Neuronal stem cell (in vitro differentiated cells): ENCODE results near the gene AOAH.
"Not testable (repeated sequence)": the region's sequence is repeated elsewhere in the genome, so short reads cannot be mapped to it uniquely, and the experiment has no call there.

Experiments used
- DNase-seq: peaks from one replicate; pipeline ENCODE4 v3.0.0-alpha.2; 2013; ENCODE audit warnings: low spot score
- H2AFZ ChIP-seq: one replicate; pipeline ENCODE4 v1.6.1; 2013; ENCODE audit warnings: mild to moderate bottlenecking, low read length, inconsistent platforms
- H2AK5ac ChIP-seq: 2 replicates; pipeline ENCODE4 v1.6.1; 2013; ENCODE audit warnings: low read depth, mild to moderate bottlenecking, inconsistent platforms, low read length, moderate library complexity, mixed read lengths
- H2BK120ac ChIP-seq: 2 replicates; pipeline ENCODE4 v1.6.1; 2013; ENCODE audit warnings: low read depth, mild to moderate bottlenecking, inconsistent platforms, low read length, moderate library complexity, mixed read lengths
- H2BK12ac ChIP-seq: one replicate; pipeline ENCODE4 v1.6.1; 2013; ENCODE audit warnings: low read length, inconsistent platforms
- H2BK15ac ChIP-seq: 2 replicates; pipeline ENCODE4 v1.6.1; 2013; ENCODE audit warnings: mild to moderate bottlenecking, low read length, inconsistent platforms, mixed read lengths
- H2BK5ac ChIP-seq: one replicate; pipeline ENCODE4 v1.6.1; 2013; ENCODE audit warnings: inconsistent platforms, mild to moderate bottlenecking, low read length, moderate library complexity
- H3K14ac ChIP-seq: one replicate; pipeline ENCODE4 v1.6.1; 2013; ENCODE audit warnings: low read length, inconsistent platforms
- H3K18ac ChIP-seq: 2 replicates; pipeline ENCODE4 v1.6.1; 2013; ENCODE audit warnings: low read length, inconsistent platforms
- H3K23ac ChIP-seq: 2 replicates; pipeline ENCODE4 v1.6.1; 2013; ENCODE audit warnings: low read depth, mild to moderate bottlenecking, mixed read lengths, low read length, inconsistent platforms; ENCODE audit not compliant: poor library complexity
- H3K27ac ChIP-seq: replicated peaks from 3 replicates; pipeline ENCODE4 v1.5.1; 2013; ENCODE audit warnings: low read length, inconsistent platforms
- H3K27me3 ChIP-seq, 3 experiments: 2 replicates each; pipeline ENCODE4 v1.6.1; 2013; ENCODE audit warnings: low read length in 3 of 3, mild to moderate bottlenecking in 2 of 3, inconsistent platforms in 1 of 3, low read depth in 1 of 3, mixed read lengths in 1 of 3, moderate library complexity in 1 of 3; ENCODE audit not compliant: control insufficient read depth in 3 of 3, insufficient read depth in 3 of 3
- H3K36me3 ChIP-seq, 2 donors: replicated peaks in 1 of 2; 2 replicates each; pipeline ENCODE4 v1.6.1; 2013; ENCODE audit warnings: low read length in 2 of 2; ENCODE audit not compliant: control insufficient read depth in 2 of 2, insufficient read depth in 2 of 2
- H3K4ac ChIP-seq: 2 replicates; pipeline ENCODE4 v1.6.1; 2013; ENCODE audit warnings: inconsistent platforms, mild to moderate bottlenecking, low read length, moderate library complexity
- H3K4me1 ChIP-seq, 2 donors: 1 replicate in 1 of 2; 2 replicates in 1 of 2; pipeline ENCODE4 v1.6.1; 2013; ENCODE audit warnings: low read length in 2 of 2, low read depth in 1 of 2; ENCODE audit not compliant: control insufficient read depth in 2 of 2, insufficient read depth in 1 of 2
- H3K4me2 ChIP-seq: one replicate; pipeline ENCODE4 v1.6.1; 2013; ENCODE audit warnings: mild to moderate bottlenecking, low read length, inconsistent platforms; ENCODE audit not compliant: insufficient read depth, poor library complexity, severe bottlenecking
- H3K4me3 ChIP-seq, 2 donors: 2 replicates each; pipeline ENCODE4 v1.5.1; 2013; ENCODE audit warnings: low read length in 2 of 2, mild to moderate bottlenecking in 2 of 2, inconsistent platforms in 1 of 2, moderate library complexity in 1 of 2
- H3K79me1 ChIP-seq: one replicate; pipeline ENCODE4 v1.6.1; 2013; ENCODE audit warnings: low read depth, mild to moderate bottlenecking, inconsistent platforms, low read length, moderate library complexity
- H3K9ac ChIP-seq: one replicate; pipeline ENCODE4 v1.6.1; 2013; ENCODE audit warnings: mild to moderate bottlenecking, low read depth, low read length, inconsistent platforms; ENCODE audit not compliant: poor library complexity
- H3K9me3 ChIP-seq, 2 donors: replicated peaks in 1 of 2; 2 replicates each; pipeline versions ENCODE3 to v1.6.1; 2013; ENCODE audit warnings: low read length in 2 of 2, mild to moderate bottlenecking in 2 of 2, inconsistent platforms in 1 of 2, low read depth in 1 of 2, mixed read lengths in 1 of 2, moderate library complexity in 1 of 2; ENCODE audit not compliant: control insufficient read depth in 2 of 2, insufficient read depth in 1 of 2
- H4K8ac ChIP-seq: one replicate; pipeline ENCODE4 v1.6.1; 2013; ENCODE audit warnings: low read depth, mild to moderate bottlenecking, inconsistent platforms, low read length, moderate library complexity
- H4K91ac ChIP-seq: one replicate; pipeline ENCODE4 v1.6.1; 2013; ENCODE audit warnings: low read length, low read depth, mild to moderate bottlenecking, inconsistent platforms; ENCODE audit not compliant: poor library complexity
- WGBS, 2 donors: extraction: QIAGEN DNeasy Blood & Tissue Kit; methylation state at CpG; one replicate each; pipeline ENCODE4 v1.1.7; 2013; ENCODE audit warnings: missing lambda C conversion rate in 2 of 2, mixed read lengths in 1 of 2; ENCODE audit not compliant: insufficient read length in 2 of 2, insufficient replicate concordance in 1 of 2; ENCODE audit errors: extremely low coverage in 2 of 2; 5-methylcytosine and 5-hydroxymethylcytosine counted together

Gene AOAH

GRCh38 chr7:36496576-36496975, 227.7 kb downstream of the AOAH start:
- Histone ChIP-seq H3K4ac (no peak overlapping the region), H2AFZ (no peak overlapping the region), H3K4me2 (no peak overlapping the region), H3K27me3 (no peaks in the 10 kb centered on the region), H2BK120ac (no peak overlapping the region), H2BK5ac (no peak overlapping the region), H3K9ac (no peak overlapping the region), H3K4me3 (no peak overlapping the region), H4K8ac (no peak overlapping the region), H3K14ac (no peak overlapping the region), H4K91ac (no peak overlapping the region), H3K9me3 (peaks cover 2% of the 10 kb centered on the region in 2 donors), H3K23ac (no peak overlapping the region), H3K4me1 (no peaks in the 10 kb centered on the region), H3K36me3 (no peaks in the 10 kb centered on the region), H2AK5ac (peak overlapping the region; percentile 46), H2BK15ac (peak overlapping the region; percentile 37), H3K18ac (no peak overlapping the region), H2BK12ac (no peak overlapping the region), H3K27ac (no peak overlapping the region), H3K79me1 (no peaks in the 10 kb centered on the region)
- no peak for DNase-seq
- WGBS, 2 donors, result no CpG with 5 or more reads among the region's 6 CpGs

GRCh38 chr7:36491317-36491716, 233.0 kb downstream of the AOAH start:
- Histone ChIP-seq H3K27ac (no peak overlapping the region), H3K4me2 (no peak overlapping the region), H4K8ac (no peak overlapping the region), H3K4me1 (no peaks in the 10 kb centered on the region), H3K27me3 (no peaks in the 10 kb centered on the region), H3K36me3 (no peaks in the 10 kb centered on the region), H2BK12ac (no peak overlapping the region), H3K9me3 (peaks cover 0 to 5% of the 10 kb centered on the region in 2 donors), H2BK15ac (no peak overlapping the region), H2BK5ac (no peak overlapping the region), H3K4ac (no peak overlapping the region), H2AK5ac (no peak overlapping the region), H3K14ac (no peak overlapping the region), H3K18ac (no peak overlapping the region), H2AFZ (no peak overlapping the region), H2BK120ac (no peak overlapping the region), H3K4me3 (no peak overlapping the region), H3K9ac (no peak overlapping the region), H4K91ac (no peak overlapping the region), H3K79me1 (no peaks in the 10 kb centered on the region), H3K23ac (no peak overlapping the region)
- DNase-seq, result no peak
- WGBS, 2 donors, result no CpG with 5 or more reads among the region's 3 CpGs

GRCh38 chr7:36490419-36490830, 233.9 kb downstream of the AOAH start:
- H4K91ac ChIP-seq, result no peak overlapping the region
- H2BK120ac ChIP-seq, result no peak overlapping the region
- H3K4ac ChIP-seq, result no peak overlapping the region
- H3K4me3 ChIP-seq, result no peak overlapping the region
- no peak overlapping the region for H2AK5ac ChIP-seq
- H3K23ac ChIP-seq, result no peak overlapping the region
- no peaks in the 10 kb centered on the region for H3K4me1 ChIP-seq
- no peaks in the 10 kb centered on the region for H3K79me1 ChIP-seq
- no peak overlapping the region for H2BK5ac ChIP-seq
- no peak overlapping the region for H3K9ac ChIP-seq
- no peaks in the 10 kb centered on the region for H3K27me3 ChIP-seq
- no peak overlapping the region for H4K8ac ChIP-seq
- H3K27ac ChIP-seq, result no peak overlapping the region
- no CpG with 5 or more reads among the region's 3 CpGs for WGBS, 2 donors
- H3K4me2 ChIP-seq, result no peak overlapping the region
- H3K18ac ChIP-seq, result no peak overlapping the region
- H2AFZ ChIP-seq, result peak overlapping the region; percentile 43
- no peak overlapping the region for H2BK12ac ChIP-seq
- no peak overlapping the region for H2BK15ac ChIP-seq
- H3K9me3 ChIP-seq, result peaks cover 0 to 5% of the 10 kb centered on the region in 2 donors
- H3K36me3 ChIP-seq, result no peaks in the 10 kb centered on the region
- no peak for DNase-seq
- no peak overlapping the region for H3K14ac ChIP-seq

GRCh38 chr7:36488672-36489071, 235.6 kb downstream of the AOAH start:
- not testable (repeated sequence) for H3K18ac ChIP-seq, H3K14ac ChIP-seq, H3K9me3 ChIP-seq, H2AFZ ChIP-seq, H2BK120ac ChIP-seq, DNase-seq, H3K79me1 ChIP-seq, H4K8ac ChIP-seq, H2AK5ac ChIP-seq, H3K4me3 ChIP-seq, H3K4ac ChIP-seq, H3K4me2 ChIP-seq, H3K23ac ChIP-seq, H3K9ac ChIP-seq, H3K36me3 ChIP-seq, H3K27me3 ChIP-seq, H2BK15ac ChIP-seq, H3K4me1 ChIP-seq, H2BK12ac ChIP-seq, H4K91ac ChIP-seq, H3K27ac ChIP-seq, H2BK5ac ChIP-seq
- WGBS, 2 donors, result no CpG with 5 or more reads among the region's 5 CpGs
